CD8-positive, alpha-beta memory T cell (primary cell): ENCODE results near the gene ZFYVE16. TPM values are rescaled to one million over a fixed set of nuclear protein-coding genes. Genes with fewer than 3 reads are reported as not detected.
"Not testable (repeated sequence)": the region's sequence is repeated elsewhere in the genome, so short reads cannot be mapped to it uniquely, and the experiment has no call there.

Experiments
- CTCF ChIA-PET: fragments of 350-600 bp; sonication (Branson Sonifier 250); formaldehyde crosslinking; loops from one replicate; lab custom pipeline; 2021; ENCODE audit warnings: antibody characterized with exemption; lab: Charles Lee
- POLR2A ChIA-PET: fragments of 350-600 bp; sonication (Branson Sonifier 250); formaldehyde crosslinking; loops from one replicate; lab custom pipeline; 2021; ENCODE audit warnings: antibody characterized with exemption; lab: Charles Lee
- DNase-seq, 5 donors: peaks; one replicate each; pipeline versions ENCODE4 v3.0.0 to v3.0.0-alpha.2; 2020 to 2022; ENCODE audit warnings: mixed read lengths in 1 of 5
- H3K27ac ChIP-seq: one replicate; pipeline ENCODE4 v1.7.0; 2013; ENCODE audit warnings: low read depth, mild to moderate bottlenecking, low read length, moderate library complexity
- H3K27me3 ChIP-seq: 2 replicates; pipeline ENCODE4 v1.7.0; 2013; ENCODE audit warnings: low read length, mild to moderate bottlenecking; ENCODE audit not compliant: insufficient read depth, poor library complexity, severe bottlenecking
- H3K36me3 ChIP-seq: 2 replicates; pipeline ENCODE4 v1.7.0; 2013; ENCODE audit warnings: mild to moderate bottlenecking, low read length, moderate library complexity; ENCODE audit not compliant: insufficient read depth
- H3K4me1 ChIP-seq: 2 replicates; pipeline ENCODE4 v1.7.0; 2013; ENCODE audit warnings: mild to moderate bottlenecking, low read length, moderate library complexity; ENCODE audit not compliant: insufficient read depth
- H3K4me3 ChIP-seq: 2 replicates; pipeline ENCODE4 v1.7.0; 2013; ENCODE audit warnings: mild to moderate bottlenecking, low read length
- H3K9me3 ChIP-seq: 2 replicates; pipeline ENCODE4 v1.7.0; 2013; ENCODE audit warnings: mild to moderate bottlenecking, low read length
- H3K27ac Mint-ChIP-seq, 8 donors: one replicate each; pipeline ENCODE4 v1.8.0; 2020 to 2021; ENCODE audit warnings: mixed read lengths in 8 of 8, mild to moderate bottlenecking in 6 of 8, inconsistent platforms in 3 of 8, moderate library complexity in 3 of 8
- H3K27me3 Mint-ChIP-seq, 2 donors: one replicate each; pipeline ENCODE4 v1.8.0; 2020 to 2021; ENCODE audit warnings: mixed read lengths in 2 of 2, mild to moderate bottlenecking in 1 of 2, moderate library complexity in 1 of 2
- H3K36me3 Mint-ChIP-seq, 3 donors: one replicate each; pipeline ENCODE4 v1.8.0; 2020 to 2021; ENCODE audit warnings: mixed read lengths in 3 of 3, inconsistent platforms in 1 of 3, mild to moderate bottlenecking in 1 of 3
- H3K4me1 Mint-ChIP-seq, 3 donors: one replicate each; pipeline ENCODE4 v1.8.0; 2020 to 2021; ENCODE audit warnings: mixed read lengths in 3 of 3, inconsistent platforms in 1 of 3, mild to moderate bottlenecking in 1 of 3
- H3K4me3 Mint-ChIP-seq, 7 donors: one replicate each; pipeline ENCODE4 v1.8.0; 2020 to 2021; ENCODE audit warnings: mixed read lengths in 7 of 7, mild to moderate bottlenecking in 6 of 7, moderate library complexity in 4 of 7, inconsistent platforms in 2 of 7
- H3K9me3 Mint-ChIP-seq, 5 donors: one replicate each; pipeline ENCODE4 v1.8.0; 2020 to 2022; ENCODE audit warnings: mixed read lengths in 5 of 5, mild to moderate bottlenecking in 3 of 5, moderate library complexity in 2 of 5, inconsistent platforms in 1 of 5
- polyA plus RNA-seq: library from polyadenylated mRNA; unstranded; fragments of 300-500 nt; fragmentation: Illumina TruSeq; gene quantifications from one replicate; pipeline ENCODE4 v1.2.3, GENCODE V29; 2021
- total RNA-seq, 2 experiments: library from RNA; stranded (reverse); gene quantifications; one replicate each; pipeline ENCODE4 v1.2.3, GENCODE V29; 2021

ZFYVE16 gene
- total and polyA plus RNA-seq, 3 experiments from 2014 or later, result 5.0 to 13.8 (median 10.1) TPM

DNA sequence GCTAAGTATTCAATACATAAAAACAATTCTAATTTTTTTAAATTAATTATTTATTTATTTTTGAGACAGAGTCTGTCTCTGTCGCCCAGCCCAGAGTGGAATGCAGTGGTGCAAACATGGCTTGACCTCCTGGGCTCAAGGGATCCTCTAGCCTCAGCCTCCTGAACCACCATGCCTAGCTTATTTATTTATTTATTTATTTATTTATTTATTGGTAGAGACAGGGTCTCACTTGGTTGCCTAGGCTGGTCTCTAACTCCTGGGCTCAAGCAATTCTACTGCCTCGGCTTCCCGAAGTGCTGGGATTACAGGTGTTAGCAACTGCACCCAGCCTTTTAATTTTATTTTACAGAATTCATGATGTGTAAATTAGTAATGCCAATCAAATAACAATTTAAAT lies 33.7 kb upstream of the ZFYVE16 start:
- Mint-ChIP-seq H3K27ac (no peak overlapping the region), H3K4me3 (no peak overlapping the region), H3K4me1 (no peaks in the 10 kb centered on the region), H3K36me3 (peaks cover 0 to 7% (median 0%) of the 10 kb centered on the region in 3 donors), H3K27me3 (peaks cover 7 to 23% of the 10 kb centered on the region in 2 donors), H3K9me3 (peaks cover 0 to 3% (median 0%) of the 10 kb centered on the region in 5 donors)
- CTCF ChIA-PET, result no interaction called here
- Histone ChIP-seq H3K27ac (no peak overlapping the region), H3K4me3 (no peak overlapping the region), H3K9me3 (no peaks in the 10 kb centered on the region), H3K27me3 (no peaks in the 10 kb centered on the region), H3K36me3 (no peaks in the 10 kb centered on the region), H3K4me1 (no peaks in the 10 kb centered on the region)
- no peak for DNase-seq
- POLR2A ChIA-PET, result no interaction called here

DNA sequence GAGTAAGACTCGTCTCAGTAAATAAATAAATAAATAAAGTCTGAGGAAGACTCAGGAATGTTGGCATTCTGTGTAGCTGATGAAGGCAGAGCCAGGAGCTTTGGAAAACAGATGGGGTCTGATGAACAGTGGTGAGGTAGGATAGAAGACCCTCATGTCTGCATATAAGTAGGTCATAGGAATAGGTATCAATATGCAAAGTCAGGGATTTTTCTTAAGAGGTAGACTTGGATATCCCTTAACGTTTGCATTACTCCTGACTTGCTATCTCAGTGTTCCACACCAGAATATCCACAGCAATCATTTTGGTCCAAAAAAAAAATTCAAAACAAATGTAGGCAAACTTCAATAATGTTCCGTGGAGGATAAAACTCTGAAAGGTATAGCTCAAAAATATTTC lies 31.3 kb upstream of the ZFYVE16 start:
- Mint-ChIP-seq H3K9me3 (no peaks in the 10 kb centered on the region), H3K4me3 (no peak overlapping the region), H3K27ac (no peak overlapping the region), H3K4me1 (no peaks in the 10 kb centered on the region), H3K36me3 (no peaks in the 10 kb centered on the region), H3K27me3 (peaks cover 7 to 13% of the 10 kb centered on the region in 2 donors)
- Histone ChIP-seq H3K9me3 (no peaks in the 10 kb centered on the region), H3K27ac (no peak overlapping the region), H3K4me1 (no peaks in the 10 kb centered on the region), H3K4me3 (no peak overlapping the region), H3K27me3 (no peaks in the 10 kb centered on the region), H3K36me3 (no peaks in the 10 kb centered on the region)
- POLR2A ChIA-PET, result no interaction called here
- DNase-seq, result no peak
- CTCF ChIA-PET, result no interaction called here

GRCh38 chr5:80382488-80382887 lies 25.4 kb upstream of the ZFYVE16 start:
- Mint-ChIP-seq H3K4me3 (no peak overlapping the region), H3K36me3 (peaks cover 0 to 1% (median 0%) of the 10 kb centered on the region in 3 donors), H3K27ac (no peak overlapping the region), H3K9me3 (no peaks in the 10 kb centered on the region), H3K27me3 (peaks cover 5% of the 10 kb centered on the region in 2 donors), H3K4me1 (no peaks in the 10 kb centered on the region)
- ChIA-PET POLR2A (no interaction called here), CTCF (no interaction called here)
- Histone ChIP-seq H3K4me3 (no peak overlapping the region), H3K36me3 (no peaks in the 10 kb centered on the region), H3K27ac (no peak overlapping the region), H3K9me3 (no peaks in the 10 kb centered on the region), H3K27me3 (no peaks in the 10 kb centered on the region), H3K4me1 (no peaks in the 10 kb centered on the region)
- DNase-seq, result no peak

DNA sequence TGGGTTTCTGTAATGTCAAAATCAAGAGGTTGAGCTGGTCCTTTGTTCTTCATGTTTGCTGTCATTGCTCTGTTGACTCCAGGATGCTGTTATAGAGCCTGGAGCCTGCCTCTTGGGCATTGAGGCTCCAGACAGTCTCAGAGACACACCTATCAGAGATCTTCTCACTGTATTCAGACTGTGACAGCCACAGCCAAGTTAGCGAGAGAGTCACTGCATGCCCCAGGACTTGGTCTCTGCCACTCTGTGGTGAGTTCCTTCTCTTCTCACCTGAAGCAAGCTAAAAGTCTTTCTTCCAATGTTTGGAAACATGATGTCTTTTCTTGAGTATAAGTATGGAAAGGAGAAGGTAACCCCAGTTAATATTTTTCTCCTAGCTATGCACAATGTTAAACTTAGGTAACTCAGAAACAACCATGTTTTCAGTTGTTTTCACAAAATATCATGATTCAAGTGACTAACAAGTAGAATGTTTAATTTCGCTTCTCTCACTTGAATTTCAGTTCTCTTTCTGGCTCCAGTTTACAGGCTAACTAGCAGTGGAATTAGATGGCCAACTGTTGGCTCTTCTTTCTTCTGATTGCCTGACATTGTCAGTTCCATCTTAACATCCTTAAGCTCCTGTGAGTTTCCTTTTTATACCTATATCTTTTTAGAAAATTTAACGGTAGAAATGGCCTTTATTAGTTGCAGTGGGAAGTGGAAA lies 20.6 kb upstream of the ZFYVE16 start:
- H3K4me1 Mint-ChIP-seq, result no peaks in the 10 kb centered on the region
- no peaks in the 10 kb centered on the region for H3K27me3 ChIP-seq
- H3K27ac Mint-ChIP-seq, result no peak overlapping the region
- H3K4me3 ChIP-seq, result no peak overlapping the region
- H3K27ac ChIP-seq, result no peak overlapping the region
- ChIA-PET CTCF (no interaction called here), POLR2A (no interaction called here)
- H3K36me3 Mint-ChIP-seq, result peaks cover 0 to 1% (median 0%) of the 10 kb centered on the region in 3 donors
- no peaks in the 10 kb centered on the region for H3K4me1 ChIP-seq
- H3K4me3 Mint-ChIP-seq, result no peak overlapping the region
- H3K27me3 Mint-ChIP-seq, result peaks cover 10 to 31% of the 10 kb centered on the region in 2 donors
- peaks cover 0 to 8% (median 0%) of the 10 kb centered on the region in 5 donors for H3K9me3 Mint-ChIP-seq
- DNase-seq, result no peak
- no peaks in the 10 kb centered on the region for H3K36me3 ChIP-seq
- H3K9me3 ChIP-seq, result no peaks in the 10 kb centered on the region

- no peak overlapping the region for H3K27ac Mint-ChIP-seq
- no peak overlapping the region for H3K4me3 Mint-ChIP-seq
- CTCF ChIA-PET, result no interaction called here
These were observed 18.3 kb upstream of the ZFYVE16 start for GRCh38 chr5:80389580-80389979.

GRCh38 chr5:80390413-80390812 lies 17.5 kb upstream of the ZFYVE16 start:
- H3K9me3 Mint-ChIP-seq, result peaks cover 0 to 18% (median 5%) of the 10 kb centered on the region in 5 donors
- DNase-seq, H3K36me3 Mint-ChIP-seq, H3K4me1 ChIP-seq, H3K9me3 ChIP-seq, H3K27me3 ChIP-seq, H3K4me3 Mint-ChIP-seq, H3K36me3 ChIP-seq, H3K4me3 ChIP-seq, H3K27ac ChIP-seq, CTCF ChIA-PET, POLR2A ChIA-PET, H3K4me1 Mint-ChIP-seq: not testable (repeated sequence)
- H3K27me3 Mint-ChIP-seq, result peaks cover 27 to 57% of the 10 kb centered on the region in 2 donors
- peak overlapping the region in 1 of 8 donors; percentile 29 for H3K27ac Mint-ChIP-seq

More at GRCh38 chr5:80389580-80389979, 18.3 kb upstream of the ZFYVE16 start:
- Histone ChIP-seq H3K36me3 (no peaks in the 10 kb centered on the region), H3K4me1 (no peaks in the 10 kb centered on the region), H3K27ac (no peak overlapping the region), H3K9me3 (no peaks in the 10 kb centered on the region), H3K4me3 (no peak overlapping the region), H3K27me3 (no peaks in the 10 kb centered on the region)
- DNase-seq, result no peak
- Mint-ChIP-seq H3K4me1 (no peaks in the 10 kb centered on the region), H3K9me3 (peaks cover 0 to 18% (median 5%) of the 10 kb centered on the region in 5 donors), H3K36me3 (peaks cover 0 to 1% (median 0%) of the 10 kb centered on the region in 3 donors), H3K27me3 (peaks cover 22 to 53% of the 10 kb centered on the region in 2 donors)
- POLR2A ChIA-PET, result no interaction called here

DNA sequence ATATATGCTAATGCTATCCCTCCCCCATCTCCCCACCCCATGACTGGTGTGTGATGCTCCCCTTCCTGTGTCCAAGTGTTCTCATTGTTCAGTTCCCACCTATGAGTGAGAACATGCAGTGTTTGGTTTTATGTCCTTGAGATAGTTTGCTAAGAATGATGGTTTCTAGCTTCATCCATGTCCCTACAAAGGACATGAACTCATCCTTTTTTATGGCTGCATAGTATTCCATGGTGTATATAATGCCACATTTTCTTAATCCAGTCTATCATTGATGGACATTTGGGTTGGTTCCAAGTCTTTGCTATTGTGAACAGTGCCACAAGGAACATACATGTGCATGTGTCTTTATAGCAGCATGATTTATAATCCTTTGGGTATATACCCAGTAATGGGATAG lies 16.6 kb upstream of the ZFYVE16 start:
- H3K27ac ChIP-seq, POLR2A ChIA-PET, H3K4me3 Mint-ChIP-seq, H3K4me3 ChIP-seq, H3K4me1 ChIP-seq, H3K9me3 ChIP-seq, DNase-seq, H3K36me3 Mint-ChIP-seq, H3K27me3 ChIP-seq, H3K36me3 ChIP-seq, CTCF ChIA-PET, H3K27ac Mint-ChIP-seq, H3K4me1 Mint-ChIP-seq: not testable (repeated sequence)
- Mint-ChIP-seq H3K9me3 (peaks cover 0 to 18% (median 5%) of the 10 kb centered on the region in 5 donors), H3K27me3 (peaks cover 27 to 60% of the 10 kb centered on the region in 2 donors)

DNA sequence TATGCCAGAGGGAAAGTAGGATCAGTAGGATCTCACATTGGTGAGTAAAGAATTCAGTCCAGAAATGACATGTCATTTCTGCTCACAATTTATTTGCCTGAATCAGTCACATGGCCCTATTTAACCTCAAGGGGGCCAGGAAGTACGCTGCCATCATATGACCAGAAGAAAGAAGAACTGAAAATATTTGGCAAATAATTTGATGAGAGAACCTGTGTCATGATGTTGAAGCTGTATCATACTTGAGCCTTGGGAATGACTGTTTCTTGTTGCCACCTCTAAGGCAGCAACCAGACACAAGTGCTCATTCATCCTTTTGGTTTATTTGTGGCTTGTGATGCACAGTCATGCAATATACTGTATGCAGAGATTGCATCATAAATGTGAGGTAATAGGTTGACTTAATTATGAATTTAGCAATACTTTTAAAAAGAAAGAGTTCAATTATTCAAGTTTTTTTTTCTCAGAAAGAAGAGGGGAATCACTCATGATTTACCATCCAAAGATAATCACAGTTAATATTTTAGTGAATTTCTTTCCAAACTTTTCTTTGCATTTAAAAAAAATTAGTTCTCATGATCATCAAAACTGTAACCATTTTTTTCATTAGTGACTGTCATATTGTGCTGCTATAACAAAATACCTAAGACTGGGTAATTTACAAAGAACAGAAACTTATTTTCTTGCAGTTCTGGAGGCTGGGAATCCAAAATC lies 8.2 kb upstream of the ZFYVE16 start:
- Histone ChIP-seq H3K4me3 (no peak overlapping the region), H3K36me3 (no peaks in the 10 kb centered on the region), H3K27ac (no peak overlapping the region), H3K9me3 (no peaks in the 10 kb centered on the region), H3K4me1 (no peaks in the 10 kb centered on the region), H3K27me3 (no peaks in the 10 kb centered on the region)
- Mint-ChIP-seq H3K9me3 (no peaks in the 10 kb centered on the region), H3K27me3 (peaks cover 17 to 20% of the 10 kb centered on the region in 2 donors), H3K27ac (no peak overlapping the region), H3K4me3 (no peak overlapping the region), H3K36me3 (peaks cover 0 to 2% (median 0%) of the 10 kb centered on the region in 3 donors), H3K4me1 (no peaks in the 10 kb centered on the region)
- CTCF ChIA-PET, result no interaction called here
- POLR2A ChIA-PET, result no interaction called here
- DNase-seq, result no peak
